GM13977 (cell line): Measurements from ENCODE around the gene FRMD4A.

ENCODE experiments used
- DNase-seq: peaks from one replicate; pipeline ENCODE4 v3.0.0; 2012; ENCODE audit warnings: low spot score
- CTCF ChIP-seq: IDR thresholded peaks from 2 replicates; pipeline ENCODE4 v1.5.1; 2012; ENCODE audit warnings: mild to moderate bottlenecking, control low read depth; ENCODE audit not compliant: insufficient read depth; ENCODE audit errors: extremely low read depth, missing control alignments
- in situ Hi-C: fragments of 300-500 bp; cut with MboI; formaldehyde crosslinking; loops from one replicate; pipeline ENCODE4 v1.12.0; 2022; ENCODE audit warnings: low sequenced_read_pairs, low pct_unique_long_range_greater_than_20kb, mixed read lengths, inconsistent platforms; ENCODE audit not compliant: unreplicated experiment

FRMD4A gene

GRCh38 chr10:14010101-14010558, 320.6 kb downstream of the FRMD4A start:
- DNase-seq, result no peak
- in situ Hi-C loops, result no loop called here
- TF ChIP-seq CTCF, result no peak

DNA sequence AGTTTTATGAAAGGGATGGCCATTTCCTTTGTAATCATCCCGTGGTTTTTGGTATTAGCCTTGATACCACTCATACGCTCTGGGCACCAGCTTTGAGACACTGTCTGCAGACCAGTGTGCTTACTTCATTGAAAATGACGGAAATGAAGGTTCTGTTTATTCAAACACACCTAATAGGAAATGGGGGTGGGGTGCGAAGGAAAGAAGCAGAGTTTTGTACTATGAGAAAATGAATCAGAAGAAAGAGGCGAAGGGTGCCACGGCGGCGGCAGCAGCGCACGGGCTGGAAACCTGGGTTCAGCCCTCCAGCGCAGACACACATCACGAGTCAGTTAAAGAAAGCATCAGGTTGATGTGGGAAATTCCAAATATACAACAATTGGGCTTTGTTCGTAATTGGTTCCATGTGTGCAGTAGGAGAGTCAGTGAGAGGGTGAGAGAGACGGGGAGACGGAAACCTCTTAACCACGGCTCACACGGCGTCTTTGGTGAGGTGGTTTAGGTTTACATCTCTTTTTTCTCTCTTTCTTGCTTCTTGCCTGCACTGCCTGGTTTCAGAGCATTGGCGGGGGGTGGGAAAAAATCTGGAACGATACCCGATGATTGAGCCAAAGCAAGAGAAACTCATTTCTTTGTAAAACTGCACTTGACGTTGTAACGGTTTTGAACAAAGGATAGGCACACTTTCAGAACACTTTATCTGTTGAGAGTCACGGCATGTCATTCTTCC, 321.2 kb downstream of the FRMD4A start:
- peak; percentile 52 for DNase-seq
- TF ChIP-seq CTCF, result no peak
- in situ Hi-C loops, result no loop called here

DNA sequence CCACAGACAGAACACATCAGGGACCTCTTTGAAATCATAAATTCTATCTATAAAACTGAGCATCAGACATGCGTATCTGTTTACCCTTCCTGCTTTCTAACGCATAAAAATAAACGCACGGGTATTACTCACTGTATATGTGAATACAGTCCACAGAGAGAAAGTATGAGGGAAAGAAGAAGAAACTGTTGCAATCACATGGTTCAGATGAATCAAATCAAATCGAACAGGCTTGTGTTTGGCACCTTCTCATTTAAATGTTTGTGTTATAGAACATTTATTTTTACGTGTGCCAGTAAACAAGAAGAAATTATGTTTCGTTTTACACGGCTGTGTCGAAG, 322.0 kb downstream of the FRMD4A start:
- in situ Hi-C loops, result no loop called here

DNA sequence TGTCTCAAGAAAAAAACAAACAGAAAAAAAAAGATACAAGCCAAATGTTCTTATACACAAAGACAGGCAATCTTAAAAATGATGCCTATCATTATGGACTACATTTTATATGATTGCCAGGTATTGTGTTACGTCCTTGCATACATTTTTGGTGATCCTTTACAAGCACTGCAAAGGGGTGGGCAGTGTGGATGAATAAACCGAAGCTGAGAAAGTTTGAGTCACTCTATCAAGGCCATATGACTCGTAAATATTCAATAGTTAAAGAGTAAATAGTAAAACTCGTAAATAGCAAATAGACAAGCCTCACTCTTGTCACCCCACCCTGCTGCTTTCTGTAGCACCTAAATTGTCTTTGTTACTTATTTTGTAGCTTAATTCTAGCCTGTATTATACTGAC, 326.2 kb downstream of the FRMD4A start:
- no peak for TF ChIP-seq CTCF
- no peak for DNase-seq
- in situ Hi-C loops, result no loop called here

More for the DNA sequence above, 322.0 kb downstream of the FRMD4A start:
- no peak for TF ChIP-seq CTCF
- no peak for DNase-seq

GRCh38 chr10:14003517-14004184, 327.1 kb downstream of the FRMD4A start:
- TF ChIP-seq CTCF, result no peak
- in situ Hi-C loops, result no loop called here
- no peak for DNase-seq

- in situ Hi-C loops, result no loop called here
- DNase-seq, result no peak
- TF ChIP-seq CTCF, result no peak
Measured at GRCh38 chr10:14001298-14002040, 329.3 kb downstream of the FRMD4A start.
